K562 (cell line): ENCODE data around the gene GEMIN7. TPM values are rescaled to one million over a fixed set of nuclear protein-coding genes. Genes with fewer than 3 reads are reported as not detected.

Source experiments
- ATAC-seq: fragments of 200-7000 bp; cut with Tn5 transposase; 3 replicates; pipeline ENCODE4 v1.9.1; 2020; ENCODE audit warnings: moderate library complexity
- BruUV-seq: library from RNA; stranded (reverse); fragments of 400-500 nt; replicated peaks from 2 replicates; lab custom pipeline; 2021; lab: Mats Ljungman, UMichigan
- CTCF ChIA-PET: fragments of 300-600 bp; formaldehyde crosslinking; extraction: SDS; loops from one replicate; lab custom pipeline; 2021; ENCODE audit warnings: low intra/inter-chr PET ratio; lab: Yijun Ruan, JAX
- POLR2A ChIA-PET: fragments of 300-600, 350-650 bp; sonication (Branson Sonifier 250); formaldehyde crosslinking; extraction: SDS; loops from one replicate; lab custom pipeline; 2021; ENCODE audit warnings: antibody characterized with exemption, inconsistent platforms; lab: Yijun Ruan, JAX
- DNase-seq, 4 experiments: peaks; one replicate each; pipeline versions ENCODE4 v3.0.0 to v3.0.0-alpha.2; 2011 to 2018; ENCODE audit warnings: low spot score in 3 of 4, mixed read lengths in 3 of 4; ENCODE audit errors: extremely low read depth in 1 of 4
- FAIRE-seq: peaks from 2 replicates; lab custom pipeline; 2011; peaks lifted over from hg19 to GRCh38; lab: Jason Lieb, UNC
- H2AFZ ChIP-seq: 2 replicates; pipeline ENCODE4 v1.6.0; 2011; ENCODE audit warnings: low read depth, low read length, control low read depth, inconsistent platforms
- H3K27ac ChIP-seq: fragments of 200-600 bp; 3 replicates; pipeline ENCODE4 v1.8.0; 2011; ENCODE audit warnings: low read depth, mild to moderate bottlenecking, control low read depth, inconsistent platforms, low read length, moderate library complexity, mixed read lengths; ENCODE audit errors: extremely low read depth
- H3K27me3 ChIP-seq, 2 experiments: fragments of 300-600 bp in 1 of 2; 2 replicates in 1 of 2; 3 replicates in 1 of 2; pipeline versions ENCODE4 v1.6.0 to v1.8.0; 2011; ENCODE audit warnings: inconsistent platforms in 2 of 2, low read length in 2 of 2, mild to moderate bottlenecking in 1 of 2, mixed read lengths in 1 of 2, moderate library complexity in 1 of 2; ENCODE audit not compliant: control insufficient read depth in 2 of 2, insufficient read depth in 2 of 2
- H3K36me3 ChIP-seq: fragments of 300-600 bp; 3 replicates; pipeline ENCODE4 v1.8.0; 2011; ENCODE audit warnings: mild to moderate bottlenecking, low read length, inconsistent platforms; ENCODE audit not compliant: control insufficient read depth, insufficient read depth
- H3K4me1 ChIP-seq, 2 experiments: fragments of 200-600 bp in 1 of 2; replicated peaks in 1 of 2; 2 replicates in 1 of 2; 3 replicates in 1 of 2; pipeline versions ENCODE4 v1.5.1 to v1.8.0; 2011; ENCODE audit warnings: inconsistent platforms in 2 of 2, low read length in 2 of 2, mild to moderate bottlenecking in 1 of 2, mixed read lengths in 1 of 2, moderate library complexity in 1 of 2; ENCODE audit not compliant: control insufficient read depth in 2 of 2, insufficient read depth in 2 of 2
- H3K4me2 ChIP-seq: 2 replicates; pipeline ENCODE4 v1.6.1; 2011; ENCODE audit warnings: low read length, control low read depth, inconsistent platforms, mixed read lengths; ENCODE audit not compliant: insufficient read depth
- H3K4me3 ChIP-seq: fragments of 200-600 bp; sonication (generic), shearing (Covaris generic); 2 replicates; pipeline ENCODE4 v1.5.1; 2016; ENCODE audit warnings: control low read depth, inconsistent platforms
- H3K79me2 ChIP-seq: fragments of 200-600 bp; 3 replicates; pipeline ENCODE4 v1.8.0; 2011; ENCODE audit warnings: low read length, inconsistent platforms; ENCODE audit not compliant: control insufficient read depth, insufficient read depth
- H3K9ac ChIP-seq, 2 experiments: 2 replicates each; pipeline versions ENCODE4 v1.6.0 to v1.6.1; 2011; ENCODE audit warnings: low read depth in 2 of 2, low read length in 2 of 2, control low read depth in 1 of 2, inconsistent platforms in 1 of 2, mild to moderate bottlenecking in 1 of 2, mixed read lengths in 1 of 2; ENCODE audit not compliant: insufficient read depth in 1 of 2
- H3K9me1 ChIP-seq: one replicate; pipeline ENCODE4 v1.6.0; 2011; ENCODE audit warnings: inconsistent platforms, mild to moderate bottlenecking, low read length, moderate library complexity; ENCODE audit not compliant: control insufficient read depth, insufficient read depth
- H3K9me3 ChIP-seq: replicated peaks from 2 replicates; pipeline ENCODE4 v1.5.1; 2011; ENCODE audit warnings: low read depth, low read length, inconsistent platforms; ENCODE audit not compliant: control insufficient read depth, insufficient read depth
- H4K20me1 ChIP-seq: replicated peaks from 2 replicates; pipeline ENCODE4 v1.6.1; 2011; ENCODE audit warnings: low read length, inconsistent platforms, mixed read lengths; ENCODE audit not compliant: control insufficient read depth, insufficient read depth
- ETV6 ChIP-seq, 3 experiments: fragments of 150-350 bp in 1 of 3; sonication (generic) in 1 of 3; formaldehyde crosslinking in 1 of 3; IDR thresholded peaks; 2 replicates each; pipeline versions ENCODE4 v1.6.1 to v1.8.0; 2014 to 2022; ENCODE audit warnings: borderline replicate concordance in 2 of 3, low read depth in 2 of 3, antibody characterized with exemption in 1 of 3, low read length in 1 of 3, mild to moderate bottlenecking in 1 of 3, missing genetic modification reagents in 1 of 3
- GTF3C2 ChIP-seq: IDR thresholded peaks from 3 replicates; pipeline ENCODE4 v1.6.1; 2011; ENCODE audit warnings: borderline replicate concordance, mild to moderate bottlenecking, moderate library complexity; ENCODE audit not compliant: insufficient read length; ENCODE audit errors: extremely low read depth
- MTA1 ChIP-seq: fragments of 450-650 bp; IDR thresholded peaks from 2 replicates; pipeline ENCODE4 v1.6.1; 2017; ENCODE audit warnings: borderline replicate concordance
- PHF20 ChIP-seq: fragments of 450-650 bp; IDR thresholded peaks from 2 replicates; pipeline ENCODE4 v1.6.1; 2018; ENCODE audit not compliant: partially characterized antibody
- PTRF ChIP-seq: fragments of 450-650 bp; IDR thresholded peaks from 2 replicates; pipeline ENCODE4 v1.6.1; 2016; ENCODE audit warnings: mild to moderate bottlenecking, missing genetic modification characterization, missing compliant biosample characterization
- RNF2 ChIP-seq: sonication (generic); IDR thresholded peaks from 2 replicates; pipeline ENCODE4 v1.6.1; 2016
- SMAD3 ChIP-seq: fragments of 450-650 bp; formaldehyde crosslinking; conservative IDR thresholded peaks from 2 replicates; pipeline ENCODE4 v1.4.0; 2020; ENCODE audit warnings: mild to moderate bottlenecking
- SMARCC2 ChIP-seq: fragments of 450-650 bp; IDR thresholded peaks from 2 replicates; pipeline ENCODE4 v1.6.1; 2017; ENCODE audit warnings: antibody characterized with exemption, moderate library complexity, mild to moderate bottlenecking, low read depth
- TBP ChIP-seq: optimal IDR thresholded peaks from 2 replicates; pipeline ENCODE3; 2011; ENCODE audit warnings: low read depth, low read length, improper control_type of control experiment
- ZNF253 ChIP-seq: fragments of 250-450 bp; sonication (Bioruptor Pico); conservative IDR thresholded peaks from 2 replicates; pipeline ENCODE4 v1.6.1; 2021; ENCODE audit warnings: mild to moderate bottlenecking
- ZNF668 ChIP-seq: fragments of 250-450 bp; sonication (Bioruptor Pico); IDR thresholded peaks from 2 replicates; pipeline ENCODE4 v1.8.0; 2022; ENCODE audit warnings: mild to moderate bottlenecking, inconsistent platforms
- WGBS: fragments of 100-300 bp; shearing (Covaris generic); methylation state at CpG from one replicate; pipeline ENCODE4 v1.1.6; 2016; ENCODE audit warnings: low coverage, mixed read lengths; ENCODE audit not compliant: insufficient coverage; ENCODE audit errors: missing lambda C conversion rate; 5-methylcytosine and 5-hydroxymethylcytosine counted together
- in situ Hi-C: fragments of 300-500 bp; cut with MboI; formaldehyde crosslinking; loops from 4 replicates; pipeline ENCODE4 v1.15.0; 2018; ENCODE audit warnings: inconsistent platforms, mixed read lengths
- intact Hi-C: fragments of 100-400 bp; cut with micrococcal nuclease; formaldehyde crosslinking; loops from 2 replicates; pipeline ENCODE4 v1.14.2; 2022
- polyA plus RNA-seq, 8 experiments: library from polyadenylated mRNA; depleted of rRNA in 4 of 8; stranded (reverse) in 5 of 8; unstranded in 3 of 8; fragments of >200 nt; fragmentation: Nextera tagmentation in 2 of 8; fragmentation: Illumina TruSeq in 1 of 8; extraction: Ambion mirVana in 2 of 8; extraction: Trizol in 1 of 8; gene quantifications; 2 replicates each; pipeline versions ENCODE4 v1.2.1 to v1.2.3, GENCODE V29; 2011 to 2014; ENCODE audit warnings: inconsistent platforms in 1 of 8, missing spikeins in 1 of 8
- total RNA-seq, 7 experiments: library from RNA; depleted of rRNA in 6 of 7; stranded (reverse); fragments of >200 nt in 6 of 7; fragmentation: Illumina TruSeq in 2 of 7; extraction: Trizol in 2 of 7; gene quantifications; 2 replicates each; pipeline versions ENCODE4 v1.2.1 to v1.2.3, GENCODE V29; 2011 to 2021; ENCODE audit warnings: low replicate concordance in 1 of 7

The GEMIN7 gene
- total and polyA plus RNA-seq, 9 of the 15 experiments (the other 6 are each of a cell fraction or from before 2014, with no cell fraction given): 23.1 to 124 (median 54.9) TPM

- in situ Hi-C loops: loop anchor here (10.0 kb wide), 1 partner anchor 155 kb away; the partner anchor contains the start of gene TOMM40
- ATAC-seq (no peak), DNase-seq (peak in 1 of 4 experiments; percentile 24), FAIRE-seq (no peak)
- Histone ChIP-seq H3K9me1 (peaks cover 7% of the 10 kb centered on the region), H3K4me2 (no peak overlapping the region), H3K4me3 (no peak overlapping the region), H3K79me2 (peaks cover 59% of the 10 kb centered on the region), H3K4me1 (peaks cover 3 to 8% of the 10 kb centered on the region in 2 experiments; a peak in 3 of 5 replicates), H3K36me3 (peaks cover 76% of the 10 kb centered on the region), H2AFZ (no peak overlapping the region), H3K9me3 (no peaks in the 10 kb centered on the region), H3K27ac (0 out of 3 replicates have a peak overlapping the region, but pooled peaks have one; percentile 13), H4K20me1 (peaks cover 27% of the 10 kb centered on the region), H3K27me3 (no peaks in the 10 kb centered on the region), H3K9ac (peak overlapping the region in 1 of 2 experiments; percentile 78; a peak in 1 of 4 replicates)
- ChIA-PET CTCF (no interaction called here), POLR2A (interaction anchor here (0.9 to 1.7 kb wide), 5 partner anchors 10 to 295 kb away, joined by 3 to 9 read pairs (median 5); partner anchors contain the start of gene CLASRP)
- TF ChIP-seq ETV6 (IDR thresholded peaks at IDR 0.05; ENCODE audit: borderline replicate concordance in 1 of 2, low read depth in 2 of 2, low read length in 1 of 2) (no peak), ETV6 (CRISPR knock-in tag; IDR thresholded peaks at IDR 0.05; ENCODE audit: borderline replicate concordance) (no peak)
- 92% methylated on average over 5 of the region's 6 CpGs for WGBS
- BruUV-seq: no TSS peak
- intact Hi-C loops: no loop called here
Measured at GRCh38 chr19:45050036-45050435, 29.0 kb upstream of the GEMIN7 start.

- intact Hi-C loops: no loop called here
- FAIRE-seq: no peak
- H3K4me1 ChIP-seq: peaks cover 3 to 10% of the 10 kb centered on the region in 2 experiments; a peak in 3 of 5 replicates
- CTCF ChIA-PET: no interaction called here
- no peaks in the 10 kb centered on the region for H3K9me3 ChIP-seq
- POLR2A ChIA-PET: interaction anchor here (1.4 to 1.6 kb wide), 2 partner anchors 8 to 41 kb away, joined by 4 read pairs; partner anchors contain the start of gene PPP1R37
- no peaks in the 10 kb centered on the region for H3K9me1 ChIP-seq
- 75% methylated on average over 9 of the region's 9 CpGs for WGBS
- H3K27me3 ChIP-seq: no peaks in the 10 kb centered on the region
- no TSS peak for BruUV-seq
- H4K20me1 ChIP-seq: peaks cover 17% of the 10 kb centered on the region
- H3K4me3 ChIP-seq: no peak overlapping the region
- no peak overlapping the region for H3K4me2 ChIP-seq
- DNase-seq: no peak
- in situ Hi-C loops: loop anchor here (10.0 kb wide), 1 partner anchor 157 kb away; the partner anchor contains the start of gene TOMM40
- peaks cover 74% of the 10 kb centered on the region; the same call in 2 of the 3 replicates for H3K36me3 ChIP-seq
- H2AFZ ChIP-seq: no peak overlapping the region
- H3K27ac ChIP-seq: no peak overlapping the region
- peaks cover 39% of the 10 kb centered on the region for H3K79me2 ChIP-seq
- peak overlapping the region in 1 of 2 experiments; percentile 40; a peak in 1 of 4 replicates for H3K9ac ChIP-seq
- ATAC-seq: no peak
- TF ChIP-seq ETV6 (IDR thresholded peaks at IDR 0.05; ENCODE audit: borderline replicate concordance in 1 of 2, low read depth in 2 of 2, low read length in 1 of 2) (no peak), ETV6 (CRISPR knock-in tag; IDR thresholded peaks at IDR 0.05; ENCODE audit: borderline replicate concordance) (no peak), SMAD3 (CRISPR knock-in tag) (no peak), GTF3C2 (no peak), SMARCC2 (no peak), TBP (no peak), PHF20 (no peak), ZNF253 (CRISPR knock-in tag) (no peak), PTRF (no peak), RNF2 (no peak), ZNF668 (CRISPR knock-in tag) (no peak), MTA1 (no peak)
Measured at GRCh38 chr19:45051929-45052579, 27.0 kb upstream of the GEMIN7 start.
